Sigmoid colon (tissue), 7 donors: Measurements from ENCODE around the gene SLC7A5. TPM values are rescaled to one million over a fixed set of nuclear protein-coding genes. Genes with fewer than 3 reads are reported as not detected.

Experiments
- DNase-seq: peaks from one replicate; pipeline ENCODE4 v3.0.0-alpha.2; 2019
- H3K27ac ChIP-seq, 4 donors: fragments of 200-600 bp; sonication (generic); one replicate each; pipeline ENCODE4 v1.5.1; 2016 to 2019; ENCODE audit warnings: mild to moderate bottlenecking in 1 of 4
- H3K27me3 ChIP-seq, 3 donors: fragments of 200-600 bp; sonication (generic); one replicate each; pipeline ENCODE4 v1.5.1; 2019; ENCODE audit warnings: mild to moderate bottlenecking in 1 of 3
- H3K36me3 ChIP-seq, 4 donors: fragments of 200-600 bp; sonication (generic); one replicate each; pipeline ENCODE4 v1.5.1; 2016 to 2019
- H3K4me1 ChIP-seq, 4 donors: fragments of 200-600 bp; sonication (generic); one replicate each; pipeline ENCODE4 v1.5.1; 2017 to 2019
- H3K4me3 ChIP-seq, 4 donors: fragments of 200-600 bp; sonication (generic); one replicate each; pipeline ENCODE4 v1.5.1; 2017 to 2019; ENCODE audit warnings: mild to moderate bottlenecking in 2 of 4, moderate library complexity in 1 of 4
- H3K9me3 ChIP-seq, 4 donors: fragments of 200-600 bp in 3 of 4; sonication (generic) in 3 of 4; one replicate each; pipeline versions ENCODE4 v1.5.1 to v1.6.1; 2013 to 2019
- EP300 ChIP-seq, 4 donors: sonication (generic); formaldehyde crosslinking; IDR thresholded peaks; one replicate each; pipeline ENCODE4 v1.6.1; 2017; ENCODE audit warnings: antibody characterized with exemption in 4 of 4
- POLR2A ChIP-seq, 2 donors: fragments of 450-650 bp; IDR thresholded peaks; one replicate each; pipeline ENCODE4 v1.6.1; 2016; ENCODE audit warnings: antibody characterized with exemption in 2 of 2, mild to moderate bottlenecking in 2 of 2, moderate library complexity in 2 of 2
- POLR2AphosphoS5 ChIP-seq, 4 donors: sonication (generic); formaldehyde crosslinking; IDR thresholded peaks; one replicate each; pipeline ENCODE4 v1.6.1; 2017; ENCODE audit warnings: antibody characterized with exemption in 4 of 4
- WGBS, 2 donors: extraction: QIAGEN DNeasy Blood & Tissue Kit; methylation state at CpG; one replicate each; pipeline ENCODE4 v1.1.7; 2013; 5-methylcytosine and 5-hydroxymethylcytosine counted together
- intact Hi-C: fragments of 100-400 bp; cut with DNase I; formaldehyde crosslinking; loops from one replicate; pipeline ENCODE4 v1.15.1; 2023
- polyA plus RNA-seq, 3 donors: library from polyadenylated mRNA; stranded (reverse); fragments of 200-250 nt; gene quantifications; one replicate each; pipeline ENCODE4 v1.2.3, GENCODE V29; 2013
- total RNA-seq, 4 donors: library from RNA; depleted of rRNA; stranded (reverse); fragments of >200 nt; gene quantifications; one replicate each; pipeline ENCODE4 v1.1.0, GENCODE V29; 2016
- TF ChIP-seq, protein P1 (sequence below), 4 experiments: fragments of 450-650 bp in 3 of 4; fragments of 200-600 bp in 1 of 4; IDR thresholded peaks; one replicate each; pipeline ENCODE4 v1.5.1; 2016 to 2019; ENCODE audit warnings: antibody characterized with exemption in 4 of 4, mild to moderate bottlenecking in 3 of 4, moderate library complexity in 2 of 4
- donor health status: healthy with polysubstance abuse.
- donor health status: Bipolar disorder and iron deficiency.
- donor health status: healthy.

The SLC7A5 gene
- total and polyA plus RNA-seq, 7 donors, result 0.60 to 44.5 (median 3.1) TPM

DNA sequence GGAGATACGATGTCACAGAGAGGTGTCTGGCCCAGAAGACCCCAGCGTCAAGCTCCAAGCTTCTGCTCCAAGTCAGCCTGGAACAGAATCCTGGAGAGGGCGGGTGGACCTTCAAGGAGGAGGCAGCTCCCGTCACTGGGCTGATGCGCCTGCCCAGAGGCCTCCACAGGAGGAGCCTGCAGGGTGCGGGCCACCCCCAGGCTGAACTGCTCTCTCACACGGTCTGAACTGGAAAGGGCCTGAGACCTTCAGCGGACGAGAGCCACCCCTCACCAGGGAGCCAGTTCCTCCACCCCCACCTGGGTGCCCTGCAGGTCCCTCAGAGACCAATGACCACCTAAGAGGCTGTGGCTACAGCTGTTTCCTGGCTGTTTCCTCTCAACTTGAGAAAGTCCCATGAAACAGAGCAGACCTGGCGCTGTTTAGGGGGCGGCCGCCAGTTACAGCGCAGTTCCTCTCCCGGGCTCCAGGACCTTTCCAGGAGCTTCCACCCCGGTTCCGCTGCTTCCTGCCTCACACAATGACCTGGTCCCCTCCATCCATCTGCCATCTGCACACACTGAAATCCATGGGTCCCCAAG, 67.5 kb downstream of the SLC7A5 start:
- Histone ChIP-seq H3K36me3 (no peaks in the 10 kb centered on the region), H3K4me1 (peaks cover 0 to 10% (median 9%) of the 10 kb centered on the region in 4 donors), H3K27ac (no peak overlapping the region), H3K9me3 (no peaks in the 10 kb centered on the region), H3K4me3 (no peak overlapping the region), H3K27me3 (no peaks in the 10 kb centered on the region)
- TF ChIP-seq EP300 (IDR thresholded peaks at IDR 0.05), result no peak
- TF ChIP-seq, protein P1, sequence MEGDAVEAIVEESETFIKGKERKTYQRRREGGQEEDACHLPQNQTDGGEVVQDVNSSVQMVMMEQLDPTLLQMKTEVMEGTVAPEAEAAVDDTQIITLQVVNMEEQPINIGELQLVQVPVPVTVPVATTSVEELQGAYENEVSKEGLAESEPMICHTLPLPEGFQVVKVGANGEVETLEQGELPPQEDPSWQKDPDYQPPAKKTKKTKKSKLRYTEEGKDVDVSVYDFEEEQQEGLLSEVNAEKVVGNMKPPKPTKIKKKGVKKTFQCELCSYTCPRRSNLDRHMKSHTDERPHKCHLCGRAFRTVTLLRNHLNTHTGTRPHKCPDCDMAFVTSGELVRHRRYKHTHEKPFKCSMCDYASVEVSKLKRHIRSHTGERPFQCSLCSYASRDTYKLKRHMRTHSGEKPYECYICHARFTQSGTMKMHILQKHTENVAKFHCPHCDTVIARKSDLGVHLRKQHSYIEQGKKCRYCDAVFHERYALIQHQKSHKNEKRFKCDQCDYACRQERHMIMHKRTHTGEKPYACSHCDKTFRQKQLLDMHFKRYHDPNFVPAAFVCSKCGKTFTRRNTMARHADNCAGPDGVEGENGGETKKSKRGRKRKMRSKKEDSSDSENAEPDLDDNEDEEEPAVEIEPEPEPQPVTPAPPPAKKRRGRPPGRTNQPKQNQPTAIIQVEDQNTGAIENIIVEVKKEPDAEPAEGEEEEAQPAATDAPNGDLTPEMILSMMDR (IDR thresholded peaks at IDR 0.05), result no peak
- no peak for TF ChIP-seq POLR2AphosphoS5 (IDR thresholded peaks at IDR 0.05)
- TF ChIP-seq POLR2A (IDR thresholded peaks at IDR 0.05), result no peak
- intact Hi-C loops, result no loop called here
- no peak for DNase-seq
- 75 to 90% methylated on average over 16 of the region's 16 CpGs for WGBS, 2 donors

- no peak overlapping the region for H3K27ac ChIP-seq
- H3K4me3 ChIP-seq, result no peak overlapping the region
- no peaks in the 10 kb centered on the region for H3K4me1 ChIP-seq
- no peak for DNase-seq
- no peaks in the 10 kb centered on the region for H3K27me3 ChIP-seq
- no peak for TF ChIP-seq POLR2A (IDR thresholded peaks at IDR 0.05)
- no peaks in the 10 kb centered on the region for H3K36me3 ChIP-seq
- 85 to 86% methylated on average over 6 of the region's 6 CpGs for WGBS, 2 donors
- intact Hi-C loops, result no loop called here
- no peaks in the 10 kb centered on the region for H3K9me3 ChIP-seq
Measured at GRCh38 chr16:87800497-87800896, 68.8 kb downstream of the SLC7A5 start.

- Histone ChIP-seq H3K9me3 (no peaks in the 10 kb centered on the region), H3K4me1 (peaks cover 0 to 12% (median 6%) of the 10 kb centered on the region in 4 donors), H3K27ac (no peak overlapping the region), H3K4me3 (no peak overlapping the region), H3K27me3 (no peaks in the 10 kb centered on the region), H3K36me3 (no peaks in the 10 kb centered on the region)
- TF ChIP-seq POLR2A (IDR thresholded peaks at IDR 0.05) (no peak), EP300 (IDR thresholded peaks at IDR 0.05) (no peak), POLR2AphosphoS5 (IDR thresholded peaks at IDR 0.05) (no peak)
- TF ChIP-seq, protein P1 (IDR thresholded peaks at IDR 0.05), result no peak
- 89 to 90% methylated on average over 12 of the region's 12 CpGs for whole genome bisulfite sequencing, 2 donors
- no peak for DNase-seq
- intact Hi-C loops, result no loop called here
Measured at GRCh38 chr16:87795336-87795735, 74.0 kb downstream of the SLC7A5 start.

- no peaks in the 10 kb centered on the region for H3K36me3 ChIP-seq
- H3K4me3 ChIP-seq, result no peak overlapping the region
- 84 to 90% methylated on average over 14 of the region's 14 CpGs for WGBS, 2 donors
- H3K27me3 ChIP-seq, result no peaks in the 10 kb centered on the region
- H3K9me3 ChIP-seq, result no peaks in the 10 kb centered on the region
- no peak for DNase-seq
- H3K27ac ChIP-seq, result no peak overlapping the region
- H3K4me1 ChIP-seq, result peaks cover 0 to 20% (median 9%) of the 10 kb centered on the region in 4 donors
- intact Hi-C loops, result loop anchor here (5.0 kb wide), 1 partner anchor 58 kb away; no protein-coding TSS in a partner anchor
- TF ChIP-seq POLR2AphosphoS5 (IDR thresholded peaks at IDR 0.05) (no peak), EP300 (IDR thresholded peaks at IDR 0.05) (no peak), POLR2A (IDR thresholded peaks at IDR 0.05) (no peak)
- TF ChIP-seq, protein P1 (IDR thresholded peaks at IDR 0.05), result no peak
Measured at GRCh38 chr16:87794485-87795078, 74.7 kb downstream of the SLC7A5 start.

- 92 to 93% methylated on average over 7 of the region's 7 CpGs for WGBS, 2 donors
- Histone ChIP-seq H3K36me3 (no peaks in the 10 kb centered on the region), H3K4me3 (no peak overlapping the region), H3K27me3 (no peaks in the 10 kb centered on the region), H3K9me3 (no peaks in the 10 kb centered on the region), H3K27ac (peak overlapping the region in 3 of 4 donors; percentile 67 to 90 (median 83)), H3K4me1 (peaks cover 0 to 41% (median 11%) of the 10 kb centered on the region in 4 donors)
- TF ChIP-seq POLR2A (IDR thresholded peaks at IDR 0.05) (no peak), EP300 (IDR thresholded peaks at IDR 0.05) (no peak), POLR2AphosphoS5 (IDR thresholded peaks at IDR 0.05) (no peak)
- TF ChIP-seq, protein P1 (IDR thresholded peaks at IDR 0.05), result no peak
- DNase-seq, result no peak
- intact Hi-C loops, result loop anchor here (5.0 kb wide), 1 partner anchor 60 kb away; no protein-coding TSS in a partner anchor
Measured at GRCh38 chr16:87792205-87792565, 77.1 kb downstream of the SLC7A5 start.
